K562 (cell line): ENCODE data around the gene DTNBP1. TPM values are rescaled to one million over a fixed set of nuclear protein-coding genes. Genes with fewer than 3 reads are reported as not detected.

Experiments used
- ATAC-seq: fragments of 200-7000 bp; cut with Tn5 transposase; 3 replicates; pipeline ENCODE4 v1.9.1; 2020; ENCODE audit warnings: moderate library complexity
- BruUV-seq: library from RNA; stranded (reverse); fragments of 400-500 nt; replicated peaks from 2 replicates; lab custom pipeline; 2021; lab: Mats Ljungman, UMichigan
- CTCF ChIA-PET: fragments of 300-600 bp; formaldehyde crosslinking; extraction: SDS; loops from one replicate; lab custom pipeline; 2021; ENCODE audit warnings: low intra/inter-chr PET ratio; lab: Yijun Ruan, JAX
- POLR2A ChIA-PET: fragments of 300-600, 350-650 bp; sonication (Branson Sonifier 250); formaldehyde crosslinking; extraction: SDS; loops from one replicate; lab custom pipeline; 2021; ENCODE audit warnings: antibody characterized with exemption, inconsistent platforms; lab: Yijun Ruan, JAX
- DNase-seq, 4 experiments: peaks; one replicate each; pipeline versions ENCODE4 v3.0.0 to v3.0.0-alpha.2; 2011 to 2018; ENCODE audit warnings: low spot score in 3 of 4, mixed read lengths in 3 of 4; ENCODE audit errors: extremely low read depth in 1 of 4
- FAIRE-seq: peaks from 2 replicates; lab custom pipeline; 2011; peaks lifted over from hg19 to GRCh38; lab: Jason Lieb, UNC
- H2AFZ ChIP-seq: 2 replicates; pipeline ENCODE4 v1.6.0; 2011; ENCODE audit warnings: low read depth, low read length, control low read depth, inconsistent platforms
- H3K27ac ChIP-seq: fragments of 200-600 bp; 3 replicates; pipeline ENCODE4 v1.8.0; 2011; ENCODE audit warnings: low read depth, mild to moderate bottlenecking, control low read depth, inconsistent platforms, low read length, moderate library complexity, mixed read lengths; ENCODE audit errors: extremely low read depth
- H3K27me3 ChIP-seq, 2 experiments: fragments of 300-600 bp in 1 of 2; 2 replicates in 1 of 2; 3 replicates in 1 of 2; pipeline versions ENCODE4 v1.6.0 to v1.8.0; 2011; ENCODE audit warnings: inconsistent platforms in 2 of 2, low read length in 2 of 2, mild to moderate bottlenecking in 1 of 2, mixed read lengths in 1 of 2, moderate library complexity in 1 of 2; ENCODE audit not compliant: control insufficient read depth in 2 of 2, insufficient read depth in 2 of 2
- H3K36me3 ChIP-seq: fragments of 300-600 bp; 3 replicates; pipeline ENCODE4 v1.8.0; 2011; ENCODE audit warnings: mild to moderate bottlenecking, low read length, inconsistent platforms; ENCODE audit not compliant: control insufficient read depth, insufficient read depth
- H3K4me1 ChIP-seq, 2 experiments: fragments of 200-600 bp in 1 of 2; replicated peaks in 1 of 2; 2 replicates in 1 of 2; 3 replicates in 1 of 2; pipeline versions ENCODE4 v1.5.1 to v1.8.0; 2011; ENCODE audit warnings: inconsistent platforms in 2 of 2, low read length in 2 of 2, mild to moderate bottlenecking in 1 of 2, mixed read lengths in 1 of 2, moderate library complexity in 1 of 2; ENCODE audit not compliant: control insufficient read depth in 2 of 2, insufficient read depth in 2 of 2
- H3K4me2 ChIP-seq: 2 replicates; pipeline ENCODE4 v1.6.1; 2011; ENCODE audit warnings: low read length, control low read depth, inconsistent platforms, mixed read lengths; ENCODE audit not compliant: insufficient read depth
- H3K4me3 ChIP-seq: fragments of 200-600 bp; sonication (generic), shearing (Covaris generic); 2 replicates; pipeline ENCODE4 v1.5.1; 2016; ENCODE audit warnings: control low read depth, inconsistent platforms
- H3K79me2 ChIP-seq: fragments of 200-600 bp; 3 replicates; pipeline ENCODE4 v1.8.0; 2011; ENCODE audit warnings: low read length, inconsistent platforms; ENCODE audit not compliant: control insufficient read depth, insufficient read depth
- H3K9ac ChIP-seq, 2 experiments: 2 replicates each; pipeline versions ENCODE4 v1.6.0 to v1.6.1; 2011; ENCODE audit warnings: low read depth in 2 of 2, low read length in 2 of 2, control low read depth in 1 of 2, inconsistent platforms in 1 of 2, mild to moderate bottlenecking in 1 of 2, mixed read lengths in 1 of 2; ENCODE audit not compliant: insufficient read depth in 1 of 2
- H3K9me1 ChIP-seq: one replicate; pipeline ENCODE4 v1.6.0; 2011; ENCODE audit warnings: inconsistent platforms, mild to moderate bottlenecking, low read length, moderate library complexity; ENCODE audit not compliant: control insufficient read depth, insufficient read depth
- H3K9me3 ChIP-seq: replicated peaks from 2 replicates; pipeline ENCODE4 v1.5.1; 2011; ENCODE audit warnings: low read depth, low read length, inconsistent platforms; ENCODE audit not compliant: control insufficient read depth, insufficient read depth
- H4K20me1 ChIP-seq: replicated peaks from 2 replicates; pipeline ENCODE4 v1.6.1; 2011; ENCODE audit warnings: low read length, inconsistent platforms, mixed read lengths; ENCODE audit not compliant: control insufficient read depth, insufficient read depth
- ARHGAP35 ChIP-seq: fragments of 450-650 bp; IDR thresholded peaks from 2 replicates; pipeline ENCODE4 v1.6.1; 2018; ENCODE audit not compliant: partially characterized antibody
- COPS2 ChIP-seq: fragments of 450-650 bp; conservative IDR thresholded peaks from 2 replicates; pipeline ENCODE4 v1.6.1; 2016; ENCODE audit warnings: mild to moderate bottlenecking, moderate library complexity
- DACH1 ChIP-seq: fragments of 450-650 bp; IDR thresholded peaks from 2 replicates; pipeline ENCODE4 v1.6.1; 2018; ENCODE audit not compliant: partially characterized antibody
- FOSL1 ChIP-seq: fragments of 200-800 bp; sonication (Bioruptor generic); conservative IDR thresholded peaks from 2 replicates; pipeline ENCODE4 v1.6.1; 2016; ENCODE audit warnings: missing genetic modification characterization, missing compliant biosample characterization
- FOXA1 ChIP-seq: fragments of 450-650 bp; IDR thresholded peaks from 2 replicates; pipeline ENCODE4 v1.6.1; 2016; ENCODE audit warnings: mild to moderate bottlenecking, borderline replicate concordance
- FOXK1 ChIP-seq: sonication (generic); formaldehyde crosslinking; IDR thresholded peaks from 2 replicates; pipeline ENCODE4 v1.8.0; 2022; ENCODE audit warnings: missing genetic modification reagents, mild to moderate bottlenecking, borderline replicate concordance
- JUND ChIP-seq, 2 experiments: IDR thresholded peaks; 2 replicates in 1 of 2; 3 replicates in 1 of 2; pipeline ENCODE4 v1.6.1; 2011; ENCODE audit warnings: borderline replicate concordance in 2 of 2, low read depth in 2 of 2, low read length in 2 of 2, improper control_type of control experiment in 1 of 2, missing biosample characterization in 1 of 2, missing genetic modification characterization in 1 of 2, missing genetic modification reagents in 1 of 2
- KAT2B ChIP-seq: IDR thresholded peaks from one replicate; pipeline ENCODE4 v1.6.1; 2012; ENCODE audit warnings: low read depth, mild to moderate bottlenecking, control low read depth, inconsistent platforms, low read length, moderate library complexity
- KLF1 ChIP-seq: fragments of 450-650 bp; IDR thresholded peaks from 2 replicates; pipeline ENCODE4 v1.6.1; 2016; ENCODE audit warnings: missing genetic modification characterization, missing compliant biosample characterization
- MCM7 ChIP-seq, 2 experiments: fragments of 450-650 bp; IDR thresholded peaks; 2 replicates each; pipeline ENCODE4 v1.6.1; 2016 to 2018
- PKNOX1 ChIP-seq: fragments of 450-650 bp; IDR thresholded peaks from 2 replicates; pipeline ENCODE4 v1.6.1; 2016
- POLR2AphosphoS2 ChIP-seq: IDR thresholded peaks from 2 replicates; pipeline ENCODE4 v1.6.1; 2012; ENCODE audit warnings: low read length, improper control_type of control experiment
- PRMT5 ChIP-seq: sonication (generic); formaldehyde crosslinking; IDR thresholded peaks from 2 replicates; pipeline ENCODE4 v1.5.0; 2020; ENCODE audit warnings: missing genetic modification reagents
- SMAD4 ChIP-seq: fragments of 250-450 bp; sonication (Bioruptor Pico); conservative IDR thresholded peaks from 2 replicates; pipeline ENCODE4 v1.8.0; 2021; ENCODE audit warnings: inconsistent platforms, mild to moderate bottlenecking, moderate library complexity
- USF1 ChIP-seq: sonication (generic); formaldehyde crosslinking; IDR thresholded peaks from 2 replicates; pipeline ENCODE4 v1.9.0; 2022; ENCODE audit warnings: mild to moderate bottlenecking, missing genetic modification reagents
- ZNF24 ChIP-seq: fragments of 450-650 bp; IDR thresholded peaks from 2 replicates; pipeline ENCODE4 v1.6.1; 2016
- ZNF431 ChIP-seq: sonication (generic); formaldehyde crosslinking; IDR thresholded peaks from 2 replicates; pipeline ENCODE4 v1.8.0; 2022; ENCODE audit warnings: mild to moderate bottlenecking, missing genetic modification reagents
- ZNF551 ChIP-seq: fragments of 250-450 bp; sonication (Bioruptor Pico); IDR thresholded peaks from 2 replicates; pipeline ENCODE4 v1.5.0; 2021; ENCODE audit warnings: mild to moderate bottlenecking, moderate library complexity
- WGBS: fragments of 100-300 bp; shearing (Covaris generic); methylation state at CpG from one replicate; pipeline ENCODE4 v1.1.6; 2016; ENCODE audit warnings: low coverage, mixed read lengths; ENCODE audit not compliant: insufficient coverage; ENCODE audit errors: missing lambda C conversion rate; 5-methylcytosine and 5-hydroxymethylcytosine counted together
- in situ Hi-C: fragments of 300-500 bp; cut with MboI; formaldehyde crosslinking; loops from 4 replicates; pipeline ENCODE4 v1.15.0; 2018; ENCODE audit warnings: inconsistent platforms, mixed read lengths
- intact Hi-C: fragments of 100-400 bp; cut with micrococcal nuclease; formaldehyde crosslinking; loops from 2 replicates; pipeline ENCODE4 v1.14.2; 2022
- polyA plus RNA-seq, 8 experiments: library from polyadenylated mRNA; depleted of rRNA in 4 of 8; stranded (reverse) in 5 of 8; unstranded in 3 of 8; fragments of >200 nt; fragmentation: Nextera tagmentation in 2 of 8; fragmentation: Illumina TruSeq in 1 of 8; extraction: Ambion mirVana in 2 of 8; extraction: Trizol in 1 of 8; gene quantifications; 2 replicates each; pipeline versions ENCODE4 v1.2.1 to v1.2.3, GENCODE V29; 2011 to 2014; ENCODE audit warnings: inconsistent platforms in 1 of 8, missing spikeins in 1 of 8
- total RNA-seq, 7 experiments: library from RNA; depleted of rRNA in 6 of 7; stranded (reverse); fragments of >200 nt in 6 of 7; fragmentation: Illumina TruSeq in 2 of 7; extraction: Trizol in 2 of 7; gene quantifications; 2 replicates each; pipeline versions ENCODE4 v1.2.1 to v1.2.3, GENCODE V29; 2011 to 2021; ENCODE audit warnings: low replicate concordance in 1 of 7
- TF ChIP-seq, protein P1 (sequence below): fragments of 250-450 bp; sonication (Bioruptor Pico); IDR thresholded peaks from 2 replicates; pipeline ENCODE4 v1.8.0; 2021; ENCODE audit warnings: moderate library complexity, mild to moderate bottlenecking, inconsistent platforms
- TF ChIP-seq, protein P2 (sequence below): fragments of 450-650 bp; IDR thresholded peaks from 2 replicates; pipeline ENCODE4 v1.6.1; 2016; ENCODE audit warnings: borderline replicate concordance

The DTNBP1 gene
- total and polyA plus RNA-seq, 9 of the 15 experiments (the other 6 are each of a cell fraction or from before 2014, with no cell fraction given): 16.7 to 54.5 (median 21.4) TPM

DNA sequence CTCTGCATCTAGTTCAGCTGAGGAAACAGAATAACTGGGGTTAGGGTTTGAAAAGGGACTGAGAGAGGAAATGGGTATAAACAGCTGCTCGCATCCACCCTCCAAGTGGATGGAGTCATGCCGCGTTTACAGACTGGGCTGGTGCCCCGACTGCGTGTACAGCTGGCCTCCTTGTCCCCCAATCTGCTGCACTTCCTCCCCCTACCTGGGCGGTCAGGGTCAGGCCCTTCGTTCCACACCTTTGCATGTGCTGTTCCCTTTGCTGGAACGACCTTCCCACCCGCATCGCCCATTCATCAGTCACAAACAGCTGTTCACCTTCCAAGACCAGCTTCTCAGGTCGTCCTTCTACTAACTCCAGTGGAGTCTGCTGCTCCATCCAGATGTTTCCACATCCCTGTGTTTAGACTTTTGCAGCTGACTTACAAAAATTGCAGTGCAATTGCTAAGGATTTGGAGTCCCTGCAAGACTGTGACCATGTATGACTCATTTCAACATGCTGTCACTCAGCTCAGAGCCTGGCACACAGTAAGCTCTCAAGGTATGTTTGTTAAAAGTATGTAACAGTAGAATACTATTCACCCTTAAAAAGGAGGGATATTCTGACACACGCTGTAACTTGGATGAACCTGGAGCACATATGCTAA is 129.3 kb downstream of the DTNBP1 start:
- WGBS: 85% methylated on average over 10 of the region's 12 CpGs
- Histone ChIP-seq H3K9ac (peak overlapping the region in 1 of 2 experiments; percentile 72; a peak in 1 of 4 replicates), H2AFZ (no peak overlapping the region), H3K9me3 (no peaks in the 10 kb centered on the region), H3K9me1 (no peaks in the 10 kb centered on the region), H3K36me3 (peaks cover 26% of the 10 kb centered on the region; the same call in 2 of the 3 replicates), H3K4me3 (no peak overlapping the region), H3K4me2 (no peak overlapping the region), H3K4me1 (peaks cover 0 to 2% of the 10 kb centered on the region in 2 experiments; a peak in 2 of 5 replicates), H4K20me1 (no peaks in the 10 kb centered on the region), H3K27ac (no peak overlapping the region; the same call in 2 of the 3 replicates), H3K79me2 (no peaks in the 10 kb centered on the region), H3K27me3 (no peaks in the 10 kb centered on the region)
- ATAC-seq: no peak
- no peak for FAIRE-seq
- POLR2A ChIA-PET: interaction anchor here (0.6 to 2.4 kb wide), 3 partner anchors 11 to 813 kb away, joined by 3 to 12 read pairs (median 3); no protein-coding TSS in a partner anchor
- no peak for DNase-seq
- in situ Hi-C loops (no loop called here), intact Hi-C loops (no loop called here)
- CTCF ChIA-PET: no interaction called here
- no TSS peak for BruUV-seq
- TF ChIP-seq USF1 (CRISPR knock-in tag) (peak; percentile 24; the same call in 1 of the 2 replicates), KAT2B (no peak), JUND (IDR thresholded peaks at IDR 0.05; ENCODE audit: borderline replicate concordance, low read depth, low read length) (peak; percentile 48; the same call in 1 of the 2 replicates), JUND (tag; IDR thresholded peaks at IDR 0.05; ENCODE audit: borderline replicate concordance, low read depth, low read length) (no peak), ARHGAP35 (no peak), SMAD4 (CRISPR knock-in tag) (no peak), ZNF431 (CRISPR knock-in tag) (no peak), ZNF24 (no peak), FOXA1 (no peak), COPS2 (no peak), PRMT5 (CRISPR knock-in tag) (no peak), FOXK1 (CRISPR knock-in tag) (no peak), ZNF551 (CRISPR knock-in tag) (no peak), MCM7 (IDR thresholded peaks at IDR 0.05) (no peak), KLF1 (no peak), DACH1 (peak; percentile 39), FOSL1 (tag) (peak; percentile 29; the same call in 1 of the 2 replicates), POLR2AphosphoS2 (no peak), PKNOX1 (peak; percentile 77)
- TF ChIP-seq, protein P1, sequence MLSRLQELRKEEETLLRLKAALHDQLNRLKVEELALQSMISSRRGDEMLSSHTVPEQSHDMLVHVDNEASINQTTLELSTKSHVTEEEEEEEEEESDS: no peak
- TF ChIP-seq, protein P2, sequence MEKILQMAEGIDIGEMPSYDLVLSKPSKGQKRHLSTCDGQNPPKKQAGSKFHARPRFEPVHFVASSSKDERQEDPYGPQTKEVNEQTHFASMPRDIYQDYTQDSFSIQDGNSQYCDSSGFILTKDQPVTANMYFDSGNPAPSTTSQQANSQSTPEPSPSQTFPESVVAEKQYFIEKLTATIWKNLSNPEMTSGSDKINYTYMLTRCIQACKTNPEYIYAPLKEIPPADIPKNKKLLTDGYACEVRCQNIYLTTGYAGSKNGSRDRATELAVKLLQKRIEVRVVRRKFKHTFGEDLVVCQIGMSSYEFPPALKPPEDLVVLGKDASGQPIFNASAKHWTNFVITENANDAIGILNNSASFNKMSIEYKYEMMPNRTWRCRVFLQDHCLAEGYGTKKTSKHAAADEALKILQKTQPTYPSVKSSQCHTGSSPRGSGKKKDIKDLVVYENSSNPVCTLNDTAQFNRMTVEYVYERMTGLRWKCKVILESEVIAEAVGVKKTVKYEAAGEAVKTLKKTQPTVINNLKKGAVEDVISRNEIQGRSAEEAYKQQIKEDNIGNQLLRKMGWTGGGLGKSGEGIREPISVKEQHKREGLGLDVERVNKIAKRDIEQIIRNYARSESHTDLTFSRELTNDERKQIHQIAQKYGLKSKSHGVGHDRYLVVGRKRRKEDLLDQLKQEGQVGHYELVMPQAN: no peak
